NCI-H1417 (cell line): Measurements from ENCODE around the gene ETFBKMT.
"Not testable (repeated sequence)": the region's sequence is repeated elsewhere in the genome, so short reads cannot be mapped to it uniquely, and the experiment has no call there.

Source experiments
- DNase-seq, 3 experiments: peaks; one replicate each; lab custom pipeline; 2025; lab: John Stamatoyannopoulos, UW

ETFBKMT gene

GRCh38 chr12:31718542-31719198 lies 59.2 kb downstream of the ETFBKMT start:
- DNase-seq, result not testable (repeated sequence)

GRCh38 chr12:31722580-31722979 lies 63.1 kb downstream of the ETFBKMT start:
- DNase-seq, result no peak
